Pancreas (tissue), 10 donors: ENCODE results near the gene TEX13D. TPM values are rescaled to one million over a fixed set of nuclear protein-coding genes. Genes with fewer than 3 reads are reported as not detected.

Experiments
- ATAC-seq, 4 donors: fragments of 200-7000 bp; cut with Tn5 transposase; one replicate each; pipeline versions ENCODE4 v1.8.0 to v1.9.1; 2020; ENCODE audit warnings: mild to moderate bottlenecking in 4 of 4, moderate library complexity in 4 of 4
- DNase-seq, 6 donors: peaks; one replicate each; pipeline ENCODE4 v3.0.0-alpha.2; 2020
- FAIRE-seq: peaks from 2 replicates; lab custom pipeline; 2012; peaks lifted over from hg19 to GRCh38; lab: Jason Lieb, UNC
- H3K27ac ChIP-seq, 4 donors: fragments of 200-600 bp; sonication (generic); 1 replicate in 3 of 4; 2 replicates in 1 of 4; pipeline versions ENCODE4 v1.5.0 to v1.8.0; 2020
- H3K27me3 ChIP-seq, 4 donors: fragments of 200-600 bp; one replicate each; pipeline ENCODE4 v1.8.0; 2021
- H3K36me3 ChIP-seq, 3 donors: fragments of 200-600 bp; sonication (generic) in 1 of 3; one replicate each; pipeline versions ENCODE4 v1.5.0 to v1.8.0; 2020 to 2021
- H3K4me1 ChIP-seq, 3 donors: fragments of 200-600 bp; one replicate each; pipeline ENCODE4 v1.8.0; 2021
- H3K4me3 ChIP-seq, 4 donors: fragments of 200-600 bp; sonication (generic) in 2 of 4; one replicate each; pipeline versions ENCODE4 v1.5.0 to v1.8.0; 2020 to 2021
- H3K9me3 ChIP-seq, 4 donors: fragments of 200-600 bp; one replicate each; pipeline ENCODE4 v1.8.0; 2021
- WGBS, 2 donors: extraction: QIAGEN DNeasy Blood & Tissue Kit; methylation state at CpG; one replicate each; pipeline ENCODE4 v1.1.7; 2013; 5-methylcytosine and 5-hydroxymethylcytosine counted together
- intact Hi-C, 3 donors: fragments of 100-400 bp; cut with DNase I; formaldehyde crosslinking; loops; one replicate each; pipeline versions ENCODE4 v1.11.1 to v1.14.2; 2022
- polyA plus RNA-seq, 2 donors: library from polyadenylated mRNA; stranded (reverse); fragments of 200-250 nt; gene quantifications; one replicate each; pipeline ENCODE4 v1.2.3, GENCODE V29; 2013
- total RNA-seq, 6 donors: library from RNA; stranded (reverse); fragmentation: NEBNext Ultra II Directional in 4 of 6; extraction: Animal tissue kit (Norgen Biotek cat#: 25700) in 4 of 6; gene quantifications; one replicate each; pipeline versions ENCODE4 v1.2.1 to v1.2.4, GENCODE V29; 2021 to 2023
- TF ChIP-seq, protein P1 (sequence below), 4 donors: fragments of 200-600 bp; sonication (generic) in 3 of 4; IDR thresholded peaks; one replicate each; pipeline versions ENCODE4 v1.5.0 to v1.8.0; 2021; ENCODE audit warnings: antibody characterized with exemption in 4 of 4
- donor health status: healthy with polysubstance abuse.
- donor health status: DM: no; HTN: no; CAD: no; lungs with moderate emphysema.
- donor health status: DM: no; HTN: no; CAD: no.
- donor health status: control.
- donor health status: control.
- donor health status: Bipolar disorder and iron deficiency.
- donor health status: DM: yes; HTN: yes; CAD: no.
- donor health status: DM: no; HTN: no; CAD: no.
- donor health status: DM: no; HTN: no; CAD: no.
- donor health status: DM: yes; HTN: yes; CAD: no.

TEX13D gene
- total and polyA plus RNA-seq, 8 donors, result 0.02 TPM; not detected in 7

DNA sequence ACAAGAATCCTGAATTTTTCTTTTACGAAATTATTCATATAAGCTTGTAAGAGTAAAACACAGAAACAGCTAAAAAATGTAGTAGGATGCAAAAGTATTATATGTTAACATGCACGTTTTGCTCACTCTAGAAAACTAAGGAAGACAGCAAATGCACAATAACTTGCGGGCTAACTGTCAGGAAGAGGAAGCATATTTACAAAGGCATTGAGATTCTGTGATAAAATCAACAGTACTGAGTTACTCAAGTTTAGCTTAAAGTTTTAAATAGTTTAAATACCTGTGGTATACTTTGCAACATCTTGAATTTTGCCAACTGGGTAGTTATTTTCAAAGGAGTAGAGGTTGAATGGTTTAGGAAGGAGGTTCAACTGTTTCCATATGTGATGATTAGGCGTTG is 50.9 kb downstream of the TEX13D start:
- WGBS, 2 donors, result 54 to 74% methylated on average over 4 of the region's 4 CpGs
- FAIRE-seq (no peak), DNase-seq (no peak), ATAC-seq (no peak)
- intact Hi-C loops, result no loop called here
- no peak overlapping the region for H3K4me3 ChIP-seq
- H3K36me3 ChIP-seq, result no peaks in the 10 kb centered on the region
- no peaks in the 10 kb centered on the region for H3K4me1 ChIP-seq
- no peak overlapping the region for H3K27ac ChIP-seq
- no peaks in the 10 kb centered on the region for H3K9me3 ChIP-seq
- H3K27me3 ChIP-seq, result no peaks in the 10 kb centered on the region
- TF ChIP-seq, protein P1, sequence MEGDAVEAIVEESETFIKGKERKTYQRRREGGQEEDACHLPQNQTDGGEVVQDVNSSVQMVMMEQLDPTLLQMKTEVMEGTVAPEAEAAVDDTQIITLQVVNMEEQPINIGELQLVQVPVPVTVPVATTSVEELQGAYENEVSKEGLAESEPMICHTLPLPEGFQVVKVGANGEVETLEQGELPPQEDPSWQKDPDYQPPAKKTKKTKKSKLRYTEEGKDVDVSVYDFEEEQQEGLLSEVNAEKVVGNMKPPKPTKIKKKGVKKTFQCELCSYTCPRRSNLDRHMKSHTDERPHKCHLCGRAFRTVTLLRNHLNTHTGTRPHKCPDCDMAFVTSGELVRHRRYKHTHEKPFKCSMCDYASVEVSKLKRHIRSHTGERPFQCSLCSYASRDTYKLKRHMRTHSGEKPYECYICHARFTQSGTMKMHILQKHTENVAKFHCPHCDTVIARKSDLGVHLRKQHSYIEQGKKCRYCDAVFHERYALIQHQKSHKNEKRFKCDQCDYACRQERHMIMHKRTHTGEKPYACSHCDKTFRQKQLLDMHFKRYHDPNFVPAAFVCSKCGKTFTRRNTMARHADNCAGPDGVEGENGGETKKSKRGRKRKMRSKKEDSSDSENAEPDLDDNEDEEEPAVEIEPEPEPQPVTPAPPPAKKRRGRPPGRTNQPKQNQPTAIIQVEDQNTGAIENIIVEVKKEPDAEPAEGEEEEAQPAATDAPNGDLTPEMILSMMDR (IDR thresholded peaks at IDR 0.05), result no peak

DNA sequence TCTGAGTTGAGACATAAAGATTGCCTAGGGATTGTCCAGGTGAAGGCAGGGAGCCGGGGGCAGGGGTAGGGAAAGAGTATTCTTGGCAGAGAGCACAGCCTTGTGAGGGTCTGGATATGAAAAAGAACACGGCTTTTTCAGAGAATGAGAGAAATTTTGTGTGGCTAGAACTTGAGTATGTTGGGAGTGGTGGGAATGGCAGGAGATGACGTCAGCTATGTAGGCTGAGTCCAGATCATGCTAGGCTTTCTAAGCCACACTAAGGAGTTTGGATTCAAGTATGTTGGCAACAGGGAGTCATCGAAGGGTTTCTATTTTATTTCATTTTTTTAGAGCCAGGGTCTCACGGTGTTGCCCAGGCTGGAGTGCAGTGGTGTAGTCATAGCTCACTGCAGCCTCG is 53.9 kb downstream of the TEX13D start:
- TF ChIP-seq, protein P1 (IDR thresholded peaks at IDR 0.05), result no peak
- intact Hi-C loops, result no loop called here
- WGBS, 2 donors, result 46 to 51% methylated on average over 6 of the region's 6 CpGs
- H3K36me3 ChIP-seq, result no peaks in the 10 kb centered on the region
- ATAC-seq (no peak), DNase-seq (no peak), FAIRE-seq (no peak)
- H3K27me3 ChIP-seq, result peaks cover 0 to 4% (median 2%) of the 10 kb centered on the region in 4 donors
- no peaks in the 10 kb centered on the region for H3K4me1 ChIP-seq
- H3K27ac ChIP-seq, result no peak overlapping the region
- H3K9me3 ChIP-seq, result no peaks in the 10 kb centered on the region
- no peak overlapping the region for H3K4me3 ChIP-seq

Other genes starting within 250 kb of the TEX13D start
- gene SH2D1A, start 13.9 kb downstream of the TEX13D start, total RNA-seq, result under 1 TPM in 4 of 6 donors, not detected in 2; 0.09 to 0.23 (median 0.15) TPM
- under 1 TPM; 0.08 to 0.21 TPM for gene SH2D1A, start 13.9 kb downstream of the TEX13D start, polyA plus RNA-seq